ENCODE data around the gene B3GNT9.

B3GNT9 gene

DNA sequence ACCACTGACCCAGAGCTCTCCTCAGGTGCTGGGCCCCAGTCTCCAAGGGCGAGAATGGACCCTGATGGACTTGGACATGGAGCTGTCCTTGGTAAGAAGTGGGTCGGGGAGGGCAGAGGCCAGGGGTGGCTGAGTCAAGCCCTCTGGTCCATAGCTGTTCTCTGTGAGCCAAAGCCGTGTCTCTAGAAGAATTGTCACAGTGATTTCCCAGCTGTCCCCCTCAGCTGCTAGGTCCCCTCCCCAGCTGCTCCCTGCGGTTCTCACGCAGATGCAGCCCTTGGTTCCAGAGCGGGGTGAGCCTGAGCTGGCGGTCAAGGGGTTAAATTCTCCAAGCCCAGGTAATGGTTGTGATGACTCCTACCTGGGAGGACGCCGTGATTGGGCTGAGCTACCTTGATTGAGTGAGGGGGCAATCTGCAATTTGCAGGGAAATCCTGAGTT is 18.2 kb upstream of the B3GNT9 start:
- in situ Hi-C loops (cut with MboI; ENCODE audit: low sequenced_read_pairs) = no loop called here

DNA sequence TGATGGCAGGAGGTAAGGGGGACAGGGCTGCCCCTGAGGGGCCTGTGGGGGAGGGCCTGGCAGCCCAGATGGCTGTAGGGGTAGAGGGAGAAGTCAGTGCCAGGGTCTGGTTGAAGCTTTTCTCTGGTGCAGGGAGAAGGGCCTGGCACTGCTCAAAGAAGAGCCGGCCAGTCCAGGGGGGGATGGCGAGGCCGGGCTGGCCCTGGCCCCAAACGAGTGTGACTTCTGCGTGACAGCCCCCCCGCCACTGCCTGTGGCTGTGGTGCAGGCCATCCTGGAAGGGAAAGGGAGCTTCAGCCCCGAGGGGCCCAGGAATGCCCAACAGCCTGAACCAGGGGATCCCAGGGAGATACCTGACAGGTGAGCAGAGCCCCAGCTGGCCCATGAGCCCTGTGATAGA is 16.8 kb upstream of the B3GNT9 start:
- in situ Hi-C loops (cut with MboI; ENCODE audit: low sequenced_read_pairs) = no loop called here

DNA sequence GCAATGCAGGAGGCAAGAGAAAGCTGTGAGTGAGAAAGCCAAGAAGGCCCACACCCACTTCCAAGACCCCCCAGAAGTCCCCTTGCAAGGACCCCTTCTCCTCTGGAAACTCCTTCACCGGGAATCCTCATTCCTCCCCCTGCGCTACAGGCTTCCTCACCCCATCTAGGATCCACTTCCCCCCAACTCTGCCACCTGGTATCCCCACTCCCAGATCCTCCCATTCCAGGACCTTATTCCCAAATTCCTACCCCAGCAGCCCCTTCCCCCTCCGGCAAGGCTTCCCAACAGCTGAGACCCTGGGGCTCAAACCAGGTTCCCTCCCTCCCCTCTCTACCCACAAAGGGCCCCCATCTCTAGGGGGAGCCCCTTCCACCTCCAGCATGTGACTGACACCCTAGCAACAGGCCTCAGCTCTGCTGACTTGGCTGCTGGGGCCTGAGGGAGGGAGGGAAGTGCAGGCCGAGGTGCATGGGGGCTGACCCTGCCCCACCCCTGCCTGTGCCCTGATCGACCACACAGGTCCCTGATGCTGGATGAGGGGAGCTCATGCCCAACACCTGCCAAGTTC is 15.9 kb upstream of the B3GNT9 start:
- in situ Hi-C loops (cut with MboI; ENCODE audit: low sequenced_read_pairs) = no loop called here

DNA sequence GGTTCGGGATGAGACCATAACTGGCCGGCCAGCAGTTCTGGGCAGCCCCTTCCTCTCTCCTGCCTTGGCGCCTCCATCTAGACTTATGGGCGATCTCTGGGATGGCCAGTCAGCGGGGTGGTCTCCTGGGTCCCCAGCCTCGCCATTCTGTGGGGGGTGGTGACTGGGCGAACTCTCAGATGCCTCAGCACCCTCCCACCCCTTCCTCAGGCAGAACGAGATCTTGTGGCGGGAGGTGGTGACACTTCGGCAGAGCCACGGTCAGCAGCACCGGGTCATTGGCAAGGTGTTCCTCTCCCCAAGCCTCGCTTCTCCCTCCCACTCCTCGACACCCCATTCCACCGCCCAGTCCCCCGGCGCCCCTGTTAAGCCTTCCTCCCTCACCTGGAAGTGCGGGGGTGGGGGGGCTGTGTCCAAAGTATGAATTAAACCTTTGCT is 15.3 kb upstream of the B3GNT9 start:
- in situ Hi-C loops (cut with MboI; ENCODE audit: low sequenced_read_pairs) = no loop called here

DNA sequence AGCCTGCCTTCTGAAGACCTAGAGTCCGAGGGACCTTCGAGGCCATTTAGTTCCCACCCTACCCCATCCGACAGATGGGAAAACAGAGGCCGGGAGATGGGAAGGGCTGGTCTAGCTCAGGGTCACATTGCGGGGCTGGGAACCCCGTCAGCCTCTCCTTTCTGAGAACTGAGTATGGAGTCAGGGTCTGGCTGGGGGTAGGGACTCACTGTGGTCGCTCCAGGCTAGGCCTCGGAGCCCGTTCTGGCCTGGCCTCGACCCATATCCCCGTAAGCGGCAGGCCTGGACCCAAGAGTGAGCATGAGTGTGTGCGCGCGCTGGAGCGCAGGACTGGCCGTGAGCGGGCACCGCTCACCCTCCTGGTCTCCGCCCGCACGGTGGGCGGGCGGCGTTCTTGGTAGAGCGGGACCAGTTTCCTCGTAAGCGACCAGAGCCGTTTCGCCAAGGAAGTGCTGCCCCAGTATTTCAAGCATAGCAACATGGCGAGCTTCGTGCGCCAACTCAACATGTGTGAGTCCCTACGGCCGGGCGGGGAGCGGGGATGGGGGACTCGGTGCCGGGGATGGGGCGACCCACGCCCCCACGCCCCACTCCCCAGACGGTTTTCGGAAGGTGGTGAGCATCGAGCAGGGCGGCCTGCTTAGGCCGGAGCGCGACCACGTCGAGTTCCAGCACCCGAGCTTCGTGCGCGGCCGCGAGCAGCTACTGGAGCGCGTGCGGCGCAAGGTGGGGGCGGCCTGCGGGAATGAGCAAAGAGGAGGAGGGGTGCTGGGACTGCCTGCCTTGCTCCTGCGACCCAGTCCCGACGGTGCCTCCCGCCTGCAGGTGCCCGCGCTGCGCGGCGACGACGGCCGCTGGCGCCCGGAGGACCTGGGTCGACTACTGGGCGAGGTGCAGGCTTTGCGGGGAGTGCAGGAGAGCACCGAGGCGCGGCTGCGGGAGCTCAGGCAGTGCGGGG is 14.6 kb upstream of the B3GNT9 start:
- in situ Hi-C loops (cut with MboI; ENCODE audit: low sequenced_read_pairs) = no loop called here

DNA sequence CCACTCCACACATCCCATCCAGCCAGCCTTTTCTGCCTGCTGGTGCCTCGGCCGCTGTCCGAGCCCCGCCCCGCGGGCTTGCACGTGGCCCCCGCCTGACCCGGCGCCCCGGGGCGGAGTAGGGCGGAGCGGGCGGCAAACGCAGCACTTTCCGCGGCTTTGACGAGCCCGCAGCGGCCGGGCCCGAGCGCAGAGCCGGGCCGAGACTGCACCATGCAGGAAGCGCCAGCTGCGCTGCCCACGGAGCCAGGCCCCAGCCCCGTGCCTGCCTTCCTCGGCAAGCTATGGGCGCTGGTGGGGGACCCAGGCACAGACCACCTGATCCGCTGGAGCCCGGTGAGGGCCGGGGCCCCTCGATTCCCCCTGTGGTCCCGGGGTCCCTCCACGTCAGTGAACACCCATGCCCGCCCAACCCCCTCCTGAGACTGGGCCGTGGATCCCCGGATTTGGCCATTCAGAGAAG is 13.8 kb upstream of the B3GNT9 start, which contains the start of gene HSF4:
Gene HSF4, plus strand, starts transcription at position 147 of the 463 bp plus-strand sequence. Its CDS starts 67 bp downstream, at position 214.
- in situ Hi-C loops (cut with MboI; ENCODE audit: low sequenced_read_pairs) = no loop called here

DNA sequence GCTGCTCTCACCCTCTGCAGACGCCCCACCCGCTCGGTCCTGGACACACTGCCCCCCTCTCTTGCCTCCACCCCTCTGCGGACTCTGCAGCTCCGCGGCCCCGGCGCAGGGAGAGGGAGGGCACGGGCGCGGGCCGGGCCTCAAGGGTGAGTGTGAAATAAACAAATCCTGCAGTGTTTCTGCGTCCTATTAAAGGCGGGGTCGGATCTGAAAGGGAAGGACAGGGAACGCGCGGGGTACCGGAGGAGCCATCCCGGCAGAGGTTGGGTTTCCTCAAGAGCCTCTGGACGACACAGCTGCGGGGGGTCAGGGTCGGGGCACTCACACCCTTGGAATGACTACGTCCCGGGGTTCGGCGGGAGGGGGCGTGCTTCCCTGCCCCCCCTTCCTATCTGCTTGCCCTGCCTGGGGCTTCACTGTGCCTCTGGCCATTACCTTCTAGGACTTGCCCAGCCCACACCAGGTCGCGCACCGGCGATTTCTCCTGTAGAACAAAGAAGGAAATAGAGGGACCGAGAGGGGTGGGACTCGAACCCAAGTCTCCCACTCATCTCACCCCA is 13.3 kb upstream of the B3GNT9 start:
- in situ Hi-C loops (cut with MboI; ENCODE audit: low sequenced_read_pairs) = no loop called here

DNA sequence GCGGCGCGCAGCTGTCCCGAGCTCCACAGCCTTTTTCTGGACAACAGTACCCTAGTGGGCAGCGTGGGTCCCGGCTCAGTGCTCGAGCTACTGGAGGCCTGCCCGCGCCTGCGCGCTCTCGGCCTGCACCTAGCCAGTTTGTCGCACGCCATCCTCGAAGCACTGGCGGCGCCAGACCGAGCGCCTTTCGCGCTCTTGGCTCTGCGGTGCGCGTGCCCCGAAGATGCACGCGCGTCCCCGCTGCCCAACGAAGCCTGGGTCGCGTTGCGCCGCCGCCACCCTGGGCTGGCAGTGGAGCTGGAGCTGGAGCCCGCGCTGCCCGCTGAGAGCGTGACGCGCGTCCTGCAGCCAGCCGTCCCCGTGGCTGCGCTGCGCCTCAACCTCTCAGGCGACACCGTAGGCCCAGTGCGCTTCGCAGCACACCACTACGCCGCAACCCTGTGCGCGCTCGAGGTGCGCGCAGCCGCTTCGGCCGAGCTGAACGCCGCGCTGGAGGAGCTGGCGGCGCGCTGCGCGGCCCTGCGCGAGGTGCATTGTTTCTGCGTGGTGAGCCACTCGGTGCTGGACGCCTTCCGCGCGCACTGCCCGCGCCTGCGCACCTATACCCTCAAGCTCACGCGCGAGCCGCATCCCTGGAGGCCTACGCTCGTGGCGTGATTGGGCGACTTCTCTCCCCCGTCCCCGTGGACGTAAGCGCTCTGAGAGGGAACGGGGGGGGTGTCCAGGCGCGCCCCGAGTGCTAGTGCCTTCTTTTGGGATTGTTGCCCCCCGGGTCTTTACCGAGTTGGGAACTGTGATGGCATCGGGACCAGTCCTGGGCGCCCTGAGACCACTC is 12.6 kb upstream of the B3GNT9 start:
- in situ Hi-C loops (cut with MboI; ENCODE audit: low sequenced_read_pairs) = no loop called here

DNA sequence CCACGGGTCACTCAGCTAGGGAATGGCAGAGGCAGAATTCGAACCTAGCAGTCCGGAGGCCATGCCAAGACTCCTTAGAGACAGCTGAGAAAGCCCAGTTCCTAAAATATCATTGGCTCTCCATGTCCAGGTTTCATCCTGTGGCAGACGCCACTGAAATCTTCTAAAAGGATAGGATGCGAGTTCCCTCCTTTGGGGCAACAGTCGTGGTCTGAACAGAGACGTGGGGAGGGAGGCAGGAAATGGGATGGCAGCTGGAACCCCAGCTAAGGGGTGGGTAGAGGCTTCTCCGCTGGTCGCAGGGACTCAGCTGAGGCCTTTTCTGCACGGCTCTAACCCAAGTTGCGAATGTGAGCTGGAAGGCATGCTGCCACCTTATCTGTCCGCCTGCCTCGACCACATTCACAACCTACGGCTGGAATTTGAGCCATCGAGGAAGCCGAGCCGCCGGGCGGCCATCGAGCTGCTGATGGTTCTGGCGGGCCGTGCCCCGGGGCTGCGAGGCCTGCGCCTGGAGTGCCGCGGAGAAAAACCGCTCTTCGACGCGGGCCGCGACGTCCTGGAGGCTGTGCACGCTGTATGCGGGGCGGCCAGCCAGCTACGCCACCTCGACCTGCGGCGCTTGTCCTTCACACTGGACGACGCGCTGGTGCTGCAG is 11.8 kb upstream of the B3GNT9 start:
- in situ Hi-C loops (cut with MboI; ENCODE audit: low sequenced_read_pairs) = no loop called here

DNA sequence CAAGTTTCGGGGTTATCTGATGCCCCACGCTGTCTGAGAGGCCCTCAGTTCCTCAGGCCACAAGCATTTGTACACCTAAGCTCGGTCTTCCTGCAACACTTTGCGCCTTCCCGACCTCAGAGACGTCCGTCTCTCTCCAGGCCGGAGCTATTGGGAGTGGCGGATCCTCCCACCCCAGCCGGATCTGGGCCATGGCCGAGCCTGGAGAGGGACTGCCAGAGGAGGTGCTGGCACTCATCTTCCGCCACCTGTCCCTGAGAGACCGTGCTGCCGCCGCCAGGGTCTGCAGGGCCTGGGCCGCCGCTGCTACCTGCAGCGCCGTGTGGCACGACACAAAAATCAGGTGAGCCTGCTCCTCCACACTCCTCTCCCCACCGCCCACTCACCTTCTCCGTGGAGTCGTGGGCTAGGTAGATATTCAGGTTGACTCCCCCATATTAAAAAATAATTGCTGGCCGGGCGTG is 10.8 kb upstream of the B3GNT9 start:
- in situ Hi-C loops (cut with MboI; ENCODE audit: low sequenced_read_pairs) = no loop called here

DNA sequence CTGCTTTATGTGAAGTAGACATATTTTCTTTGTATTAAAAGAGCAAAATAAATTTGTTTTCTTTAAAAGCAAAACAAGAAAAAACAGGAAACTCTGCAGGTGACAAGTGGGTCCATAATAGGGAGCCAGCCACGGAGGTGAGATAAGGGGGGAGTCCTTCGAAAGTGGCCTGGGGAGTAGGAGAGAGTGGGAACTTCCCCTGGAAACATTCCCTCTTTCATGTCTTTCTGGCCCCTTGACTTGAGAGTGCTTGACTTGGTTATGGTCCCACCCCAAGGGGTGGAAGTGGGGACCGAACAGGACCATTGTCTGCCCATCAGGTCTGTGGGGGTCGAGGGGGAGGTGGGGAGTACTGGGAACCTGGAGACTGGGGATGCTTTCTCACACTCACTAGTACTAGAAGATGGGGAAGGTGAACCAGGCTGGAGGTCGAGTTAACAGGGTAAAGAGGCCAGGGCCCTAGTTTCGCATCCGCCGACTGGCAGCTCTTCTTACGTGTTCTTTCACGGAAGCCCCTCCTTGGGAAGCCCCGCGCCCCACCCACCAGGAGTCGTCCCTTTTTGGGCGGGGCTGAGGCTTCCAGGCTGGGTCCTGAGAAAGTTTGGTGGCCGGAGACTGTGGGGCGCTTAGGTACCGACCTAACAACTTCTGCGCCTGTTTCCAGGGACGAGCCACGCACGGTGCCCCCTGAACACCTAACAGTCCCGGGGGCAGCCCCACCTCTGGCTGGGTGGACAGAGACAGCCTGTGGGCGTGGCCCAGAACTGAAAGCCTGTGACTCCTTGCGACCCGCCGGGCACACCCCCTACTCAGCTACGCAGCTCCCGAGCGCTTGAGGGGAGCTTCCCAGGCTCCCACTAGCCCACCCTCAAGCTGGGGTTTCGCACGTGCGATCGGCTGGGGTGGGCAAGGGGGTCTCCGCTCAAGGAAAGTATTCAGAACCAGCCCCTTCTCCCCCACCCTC is 8.1 kb upstream of the B3GNT9 start:
- in situ Hi-C loops (cut with MboI; ENCODE audit: low sequenced_read_pairs) = no loop called here

DNA sequence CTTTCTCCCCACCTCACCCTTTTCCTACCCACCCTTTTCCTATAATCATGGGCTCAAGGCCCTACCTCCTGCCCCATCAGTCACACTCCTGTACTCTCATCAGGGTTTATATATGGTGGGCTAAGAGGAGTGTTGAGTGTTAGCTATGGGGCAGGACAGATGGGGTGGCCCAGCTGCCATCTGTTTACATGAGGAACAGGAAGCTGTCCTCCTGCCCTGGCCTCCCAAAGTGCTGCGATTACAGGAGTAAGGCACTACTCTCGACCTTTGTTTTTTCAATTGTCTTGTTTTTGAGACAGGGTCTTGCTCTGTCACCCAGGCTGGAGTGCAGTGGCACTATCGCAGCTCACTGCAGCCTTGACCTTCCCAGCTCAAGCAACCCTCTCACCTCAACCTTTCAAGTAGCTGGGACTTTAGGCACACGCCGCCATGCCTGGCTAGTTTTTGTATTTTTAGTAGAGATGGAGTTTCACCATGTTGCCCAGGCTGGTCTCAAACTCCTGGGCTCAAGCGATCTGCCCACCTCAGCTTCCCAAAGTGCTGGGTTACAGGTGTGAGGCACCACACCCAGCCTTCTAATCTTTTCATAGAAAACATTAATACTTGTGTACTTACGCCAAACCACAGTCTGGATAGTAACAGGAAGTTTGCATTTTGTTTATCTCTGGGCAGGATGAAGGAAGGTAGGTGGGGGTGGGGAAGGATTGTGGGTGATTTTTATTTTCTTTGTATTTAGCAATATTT is 7.3 kb upstream of the B3GNT9 start:
- in situ Hi-C loops (cut with MboI; ENCODE audit: low sequenced_read_pairs) = no loop called here

DNA sequence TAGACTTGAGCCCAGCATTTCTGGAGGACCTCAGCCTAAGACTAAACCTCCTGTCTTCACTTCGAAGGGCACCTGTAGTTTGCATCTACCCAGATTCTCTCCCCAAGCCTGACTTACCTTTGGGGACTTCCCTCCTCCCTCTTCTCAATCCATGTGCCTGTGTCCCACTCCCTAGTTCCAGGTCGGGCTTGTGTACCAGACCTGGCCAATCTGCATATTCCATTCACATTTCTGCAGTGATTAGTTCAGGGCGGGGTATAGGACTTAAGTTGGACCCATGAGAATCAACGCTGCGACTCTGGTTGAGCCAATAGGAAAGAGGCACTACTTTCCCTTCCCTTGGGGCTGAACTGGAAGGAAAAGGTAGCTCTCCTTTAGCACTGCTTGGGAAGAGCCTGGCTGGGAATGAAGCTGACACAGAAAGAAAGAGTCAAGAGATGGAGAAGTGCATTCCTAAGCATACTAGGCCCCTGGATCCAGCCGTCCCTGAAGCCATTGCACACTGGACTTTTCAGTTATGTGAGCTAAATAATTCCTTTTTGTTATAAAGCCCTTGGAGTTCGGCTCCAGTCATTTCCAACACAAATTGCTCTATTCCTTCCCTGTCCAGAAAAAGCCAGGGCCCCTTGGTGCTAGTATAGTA is 6.4 kb upstream of the B3GNT9 start:
- in situ Hi-C loops (cut with MboI; ENCODE audit: low sequenced_read_pairs) = no loop called here

DNA sequence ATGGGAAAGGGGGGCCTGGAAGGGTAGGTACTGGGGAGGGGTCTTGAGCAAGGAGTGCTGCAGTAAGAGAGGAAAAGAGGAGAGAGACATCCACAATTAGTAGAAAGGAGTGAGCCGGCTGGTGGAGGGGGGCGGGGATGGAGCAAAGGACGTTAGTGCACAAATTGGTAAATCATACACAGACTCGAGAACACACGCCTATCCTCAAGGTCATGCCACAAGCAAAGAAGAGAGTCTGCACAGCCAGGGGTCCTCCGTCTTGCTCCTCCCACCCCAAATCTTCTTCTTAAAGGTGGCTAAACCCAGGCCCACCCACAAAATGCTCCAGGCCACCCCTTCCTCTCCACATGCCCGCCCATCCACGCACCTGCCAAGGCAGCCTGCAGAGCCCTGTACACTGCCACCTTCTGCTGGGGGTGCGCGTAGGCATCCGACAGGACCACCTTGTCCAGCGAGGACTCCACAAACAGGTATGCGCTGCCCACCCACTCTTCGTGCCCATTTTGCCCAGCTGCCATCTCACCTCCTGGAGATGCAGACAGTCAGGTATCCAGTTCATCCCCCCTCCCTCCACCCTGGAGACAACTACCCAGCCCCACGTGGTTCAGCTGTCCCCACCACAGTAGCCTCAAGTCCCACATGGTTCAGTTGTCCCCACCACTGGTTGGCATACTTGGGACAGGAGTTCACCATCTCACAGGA is 5.5 kb upstream of the B3GNT9 start:
- in situ Hi-C loops (cut with MboI; ENCODE audit: low sequenced_read_pairs) = no loop called here

DNA sequence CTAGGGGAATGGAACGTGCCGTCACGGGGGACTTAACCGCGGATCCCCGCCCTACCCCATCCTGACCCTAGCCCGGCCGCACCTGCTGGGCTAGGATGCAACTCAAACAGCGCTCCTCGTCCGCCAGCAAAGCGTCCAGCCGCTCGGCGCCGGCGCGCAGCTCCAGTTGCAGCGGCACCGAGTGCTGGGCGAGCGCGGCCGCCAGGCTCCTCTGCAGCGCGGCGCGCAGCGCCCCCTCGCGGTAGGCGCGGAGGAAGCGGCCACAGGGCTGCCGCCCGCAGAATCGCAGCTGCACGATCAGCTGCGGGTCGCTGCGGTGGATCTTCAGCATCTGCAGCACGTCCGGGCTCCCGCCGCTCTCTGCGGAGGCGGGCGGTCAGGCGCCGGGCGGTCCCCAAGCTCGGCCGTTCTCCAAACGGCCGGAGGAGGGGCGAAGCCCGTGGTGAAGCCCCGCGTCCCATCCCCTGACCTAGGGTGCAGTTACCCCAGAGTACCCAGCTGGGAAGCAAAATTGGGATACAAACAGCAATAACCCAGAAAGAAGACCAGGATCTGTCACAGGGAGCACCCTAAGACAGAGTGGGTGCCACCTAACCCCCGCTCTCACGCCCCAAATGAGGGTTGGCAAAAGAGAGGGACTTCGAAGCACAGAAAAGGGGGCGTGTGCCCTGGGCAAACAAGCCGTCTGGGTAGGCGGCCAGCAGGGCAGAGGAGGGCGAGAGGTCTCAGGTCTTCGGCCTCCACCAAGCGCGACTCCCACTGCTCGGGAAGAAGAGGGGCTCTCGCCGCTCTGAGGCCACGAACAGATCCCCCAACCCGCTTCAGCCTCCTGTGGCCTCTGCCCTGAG is 4.7 kb upstream of the B3GNT9 start:
- in situ Hi-C loops (cut with MboI; ENCODE audit: low sequenced_read_pairs) = no loop called here

DNA sequence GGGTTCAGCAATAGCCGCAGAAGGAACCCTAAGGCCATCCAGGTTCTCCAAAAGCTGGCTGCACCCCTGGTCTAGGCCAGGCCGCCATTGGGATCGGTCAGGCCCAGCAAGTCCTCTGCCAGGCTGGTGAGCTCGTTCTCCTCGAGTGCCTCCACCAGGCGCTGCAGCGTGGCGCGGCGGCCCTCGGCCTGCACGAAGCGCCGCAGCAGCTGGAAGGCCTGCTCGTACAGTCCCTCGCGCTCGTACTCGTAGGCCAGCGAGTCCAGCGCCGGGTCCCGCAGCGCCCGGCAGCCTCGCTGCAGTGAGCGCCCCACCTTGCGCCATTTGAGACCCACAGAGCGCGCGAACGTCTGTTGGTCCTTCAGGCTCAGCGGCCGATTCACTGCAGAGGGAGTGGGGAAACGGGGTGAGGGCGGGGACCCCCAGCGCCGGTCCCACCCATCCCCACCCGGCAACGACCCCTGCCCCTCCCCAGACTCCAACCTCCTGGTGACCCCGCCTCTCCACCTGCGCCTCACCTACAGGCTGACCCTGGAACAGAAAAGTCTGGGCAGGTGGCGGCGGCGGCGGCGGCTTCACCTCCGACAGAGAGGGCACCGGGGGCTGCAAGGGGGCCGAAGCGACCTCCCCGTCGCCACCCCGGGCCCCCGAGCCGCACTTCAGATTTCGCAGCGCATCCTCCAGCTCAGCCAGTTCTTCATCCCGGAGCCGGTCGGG is 3.9 kb upstream of the B3GNT9 start:
- in situ Hi-C loops (cut with MboI; ENCODE audit: low sequenced_read_pairs) = no loop called here

Data from hTERT RPE-1 (cell line).